ENCODE data around the gene PI4KB. TPM values are rescaled to one million over a fixed set of nuclear protein-coding genes. Genes with fewer than 3 reads are reported as not detected.

PI4KB gene
- total RNA-seq, 1 donor from 2014 or later = 26.3 TPM

DNA sequence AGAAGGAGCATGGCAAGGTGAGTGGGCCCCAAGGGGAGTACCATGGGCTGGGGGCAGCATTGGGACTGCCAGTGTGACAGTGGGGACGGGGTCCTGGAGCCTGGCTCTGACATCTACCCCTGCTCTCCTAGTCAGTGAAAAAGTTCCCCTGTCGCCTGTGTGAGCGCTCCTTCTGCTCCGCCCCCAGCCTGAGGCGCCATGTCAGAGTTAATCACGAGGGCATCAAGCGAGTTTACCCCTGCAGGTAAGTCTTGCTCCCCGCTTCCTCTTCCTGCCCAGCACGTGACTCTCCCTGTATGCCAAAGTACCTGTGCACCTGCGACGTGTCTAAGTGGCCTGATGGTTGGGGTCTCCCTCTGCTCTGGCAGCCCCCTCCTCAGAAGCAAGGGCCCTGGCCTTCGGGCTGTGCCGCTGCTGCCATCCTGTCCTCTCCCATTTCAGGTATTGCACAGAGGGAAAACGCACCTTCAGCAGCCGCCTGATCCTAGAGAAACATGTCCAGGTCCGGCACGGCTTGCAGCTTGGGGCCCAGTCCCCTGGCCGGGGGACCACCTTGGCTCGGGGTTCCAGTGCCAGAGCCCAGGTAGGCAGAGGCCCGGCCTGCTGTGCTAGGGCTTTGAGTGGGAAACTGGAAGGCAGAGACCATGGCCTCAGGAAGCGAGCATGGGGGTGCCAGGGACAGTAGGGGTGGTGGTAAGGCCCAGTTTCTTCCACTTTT lies 37.1 kb downstream of the PI4KB start:
- TF ChIP-seq, protein P1, sequence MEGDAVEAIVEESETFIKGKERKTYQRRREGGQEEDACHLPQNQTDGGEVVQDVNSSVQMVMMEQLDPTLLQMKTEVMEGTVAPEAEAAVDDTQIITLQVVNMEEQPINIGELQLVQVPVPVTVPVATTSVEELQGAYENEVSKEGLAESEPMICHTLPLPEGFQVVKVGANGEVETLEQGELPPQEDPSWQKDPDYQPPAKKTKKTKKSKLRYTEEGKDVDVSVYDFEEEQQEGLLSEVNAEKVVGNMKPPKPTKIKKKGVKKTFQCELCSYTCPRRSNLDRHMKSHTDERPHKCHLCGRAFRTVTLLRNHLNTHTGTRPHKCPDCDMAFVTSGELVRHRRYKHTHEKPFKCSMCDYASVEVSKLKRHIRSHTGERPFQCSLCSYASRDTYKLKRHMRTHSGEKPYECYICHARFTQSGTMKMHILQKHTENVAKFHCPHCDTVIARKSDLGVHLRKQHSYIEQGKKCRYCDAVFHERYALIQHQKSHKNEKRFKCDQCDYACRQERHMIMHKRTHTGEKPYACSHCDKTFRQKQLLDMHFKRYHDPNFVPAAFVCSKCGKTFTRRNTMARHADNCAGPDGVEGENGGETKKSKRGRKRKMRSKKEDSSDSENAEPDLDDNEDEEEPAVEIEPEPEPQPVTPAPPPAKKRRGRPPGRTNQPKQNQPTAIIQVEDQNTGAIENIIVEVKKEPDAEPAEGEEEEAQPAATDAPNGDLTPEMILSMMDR (conservative IDR thresholded peaks at IDR 0.05; ENCODE audit: low read depth, low read length) = no peak
- H3K4me3 ChIP-seq (ENCODE audit: low read depth, low read length) = no peak overlapping the region
- DNase-seq (ENCODE audit: low read depth) = no peak

DNA sequence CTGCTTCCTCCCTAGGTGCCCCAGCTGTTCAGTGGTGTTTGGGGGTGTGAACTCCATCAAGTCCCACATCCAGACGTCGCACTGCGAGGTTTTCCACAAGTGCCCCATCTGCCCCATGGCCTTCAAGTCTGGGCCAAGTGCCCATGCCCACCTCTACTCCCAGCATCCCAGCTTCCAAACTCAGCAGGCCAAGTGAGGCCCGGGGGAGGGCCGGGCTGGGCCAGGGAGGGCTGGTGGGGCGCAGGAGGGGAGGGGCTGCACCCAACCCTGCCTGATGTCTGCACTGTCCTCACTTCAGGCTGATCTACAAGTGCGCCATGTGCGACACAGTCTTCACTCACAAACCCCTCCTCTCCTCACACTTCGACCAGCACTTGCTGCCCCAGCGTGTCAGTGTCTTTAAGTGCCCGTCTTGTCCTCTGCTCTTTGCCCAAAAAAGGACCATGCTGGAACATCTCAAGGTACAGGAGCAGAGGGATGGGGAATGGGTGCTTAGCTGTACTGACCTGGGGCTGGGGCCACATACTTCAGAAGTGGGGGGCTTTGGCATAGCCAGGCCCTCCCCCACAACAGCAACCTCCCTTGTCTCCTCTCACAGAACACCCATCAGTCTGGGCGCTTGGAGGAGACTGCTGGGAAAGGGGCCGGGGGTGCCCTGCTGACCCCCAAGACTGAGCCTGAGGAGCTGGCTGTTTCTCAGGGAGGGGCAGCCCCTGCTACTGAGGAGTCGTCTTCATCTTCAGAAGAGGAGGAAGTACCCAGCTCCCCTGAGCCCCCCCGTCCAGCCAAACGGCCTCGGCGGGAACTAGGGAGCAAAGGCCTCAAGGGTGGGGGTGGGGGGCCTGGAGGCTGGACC lies 37.9 kb downstream of the PI4KB start:
- no peak for DNase-seq (ENCODE audit: low read depth)
- H3K4me3 ChIP-seq (ENCODE audit: low read depth, low read length) = no peak overlapping the region
- TF ChIP-seq, protein P1 (conservative IDR thresholded peaks at IDR 0.05; ENCODE audit: low read depth, low read length) = no peak

DNA sequence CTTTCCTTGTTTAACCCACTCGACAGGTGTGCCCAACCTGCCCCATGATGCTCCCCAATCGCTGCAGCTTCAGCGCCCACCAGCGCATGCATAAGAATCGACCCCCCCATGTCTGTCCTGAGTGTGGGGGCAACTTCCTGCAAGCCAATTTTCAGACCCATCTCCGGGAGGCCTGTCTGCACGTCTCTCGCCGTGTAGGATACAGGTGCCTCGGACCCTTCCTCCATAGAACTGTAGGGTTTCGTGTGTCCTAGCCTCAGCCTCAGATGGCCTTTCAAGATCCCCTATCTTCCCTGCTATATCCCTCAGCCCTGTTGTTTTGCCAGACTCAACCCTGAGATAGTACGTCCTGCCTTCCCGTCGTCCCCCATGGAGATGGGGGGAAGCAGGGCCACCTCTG lies 38.7 kb downstream of the PI4KB start:
- no peak overlapping the region for H3K4me3 ChIP-seq (ENCODE audit: low read depth, low read length)
- TF ChIP-seq, protein P1 (conservative IDR thresholded peaks at IDR 0.05; ENCODE audit: low read depth, low read length) = no peak
- DNase-seq (ENCODE audit: low read depth) = no peak

DNA sequence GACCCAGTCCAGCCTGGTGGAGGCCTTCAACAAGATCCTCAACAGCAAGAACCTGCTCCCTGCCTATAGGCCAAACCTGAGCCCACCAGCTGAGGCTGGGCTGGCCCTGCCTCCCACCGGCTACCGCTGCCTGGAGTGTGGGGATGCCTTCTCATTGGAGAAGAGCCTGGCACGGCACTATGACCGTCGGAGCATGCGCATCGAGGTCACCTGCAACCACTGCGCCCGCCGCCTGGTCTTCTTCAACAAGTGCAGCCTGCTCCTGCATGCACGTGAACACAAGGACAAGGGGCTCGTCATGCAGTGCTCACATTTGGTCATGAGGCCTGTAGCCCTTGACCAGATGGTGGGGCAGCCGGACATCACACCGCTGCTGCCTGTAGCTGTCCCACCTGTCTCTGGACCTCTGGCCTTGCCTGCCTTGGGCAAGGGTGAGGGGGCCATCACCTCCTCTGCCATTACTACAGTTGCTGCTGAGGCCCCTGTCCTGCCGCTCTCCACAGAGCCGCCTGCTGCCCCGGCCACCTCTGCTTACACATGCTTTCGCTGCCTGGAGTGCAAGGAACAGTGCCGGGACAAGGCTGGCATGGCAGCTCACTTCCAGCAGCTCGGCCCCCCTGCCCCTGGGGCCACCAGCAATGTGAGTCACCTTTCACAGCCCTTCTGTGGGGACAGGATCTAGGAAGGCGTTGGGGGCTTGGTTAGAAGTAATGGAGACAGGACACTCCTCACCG lies 39.3 kb downstream of the PI4KB start:
- no peak for DNase-seq (ENCODE audit: low read depth)
- H3K4me3 ChIP-seq (ENCODE audit: low read depth, low read length) = no peak overlapping the region
- TF ChIP-seq, protein P1 (conservative IDR thresholded peaks at IDR 0.05; ENCODE audit: low read depth, low read length) = no peak

GRCh38 chr1:151287341-151287699 lies 39.9 kb downstream of the PI4KB start:
- no peak for DNase-seq (ENCODE audit: low read depth)
- TF ChIP-seq, protein P1 (conservative IDR thresholded peaks at IDR 0.05; ENCODE audit: low read depth, low read length) = no peak
- no peak overlapping the region for H3K4me3 ChIP-seq (ENCODE audit: low read depth, low read length)

DNA sequence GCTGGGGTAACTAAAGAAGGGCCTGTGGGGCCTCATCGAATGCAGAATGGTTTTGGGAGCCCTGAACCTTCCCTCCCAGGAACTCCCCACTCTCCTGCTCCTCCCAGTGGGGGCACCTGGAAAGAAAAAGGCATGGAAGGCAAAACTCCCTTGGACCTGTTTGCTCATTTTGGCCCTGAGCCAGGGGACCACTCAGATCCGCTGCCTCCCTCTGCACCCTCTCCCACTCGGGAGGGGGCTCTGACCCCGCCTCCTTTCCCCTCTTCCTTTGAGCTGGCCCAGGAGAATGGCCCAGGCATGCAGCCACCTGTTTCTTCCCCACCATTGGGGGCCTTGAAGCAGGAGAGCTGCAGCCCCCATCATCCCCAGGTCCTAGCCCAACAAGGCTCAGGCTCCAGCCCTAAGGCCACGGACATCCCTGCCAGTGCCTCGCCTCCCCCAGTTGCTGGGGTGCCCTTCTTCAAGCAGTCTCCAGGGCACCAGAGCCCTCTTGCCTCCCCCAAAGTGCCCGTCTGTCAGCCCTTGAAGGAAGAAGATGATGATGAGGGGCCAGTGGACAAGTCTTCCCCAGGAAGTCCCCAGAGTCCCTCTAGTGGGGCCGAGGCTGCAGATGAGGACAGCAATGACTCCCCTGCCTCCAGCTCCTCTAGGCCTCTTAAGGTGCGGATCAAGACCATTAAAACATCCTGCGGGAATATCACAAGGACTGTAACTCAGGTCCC lies 40.4 kb downstream of the PI4KB start:
- TF ChIP-seq, protein P1 (conservative IDR thresholded peaks at IDR 0.05; ENCODE audit: low read depth, low read length) = no peak
- DNase-seq (ENCODE audit: low read depth) = no peak
- no peak overlapping the region for H3K4me3 ChIP-seq (ENCODE audit: low read depth, low read length)

Measured in epithelial cell of proximal tubule (primary cell).